K562 (cell line): ENCODE data around the gene RFLNA. TPM values are rescaled to one million over a fixed set of nuclear protein-coding genes. Genes with fewer than 3 reads are reported as not detected.

Source experiments
- ATAC-seq: fragments of 200-7000 bp; cut with Tn5 transposase; 3 replicates; pipeline ENCODE4 v1.9.1; 2020; ENCODE audit warnings: moderate library complexity
- BruUV-seq: library from RNA; stranded (reverse); fragments of 400-500 nt; replicated peaks from 2 replicates; lab custom pipeline; 2021; lab: Mats Ljungman, UMichigan
- CTCF ChIA-PET: fragments of 300-600 bp; formaldehyde crosslinking; extraction: SDS; loops from one replicate; lab custom pipeline; 2021; ENCODE audit warnings: low intra/inter-chr PET ratio; lab: Yijun Ruan, JAX
- POLR2A ChIA-PET: fragments of 300-600, 350-650 bp; sonication (Branson Sonifier 250); formaldehyde crosslinking; extraction: SDS; loops from one replicate; lab custom pipeline; 2021; ENCODE audit warnings: antibody characterized with exemption, inconsistent platforms; lab: Yijun Ruan, JAX
- DNase-seq, 4 experiments: peaks; one replicate each; pipeline versions ENCODE4 v3.0.0 to v3.0.0-alpha.2; 2011 to 2018; ENCODE audit warnings: low spot score in 3 of 4, mixed read lengths in 3 of 4; ENCODE audit errors: extremely low read depth in 1 of 4
- FAIRE-seq: peaks from 2 replicates; lab custom pipeline; 2011; peaks lifted over from hg19 to GRCh38; lab: Jason Lieb, UNC
- H2AFZ ChIP-seq: 2 replicates; pipeline ENCODE4 v1.6.0; 2011; ENCODE audit warnings: low read depth, low read length, control low read depth, inconsistent platforms
- H3K27ac ChIP-seq: fragments of 200-600 bp; 3 replicates; pipeline ENCODE4 v1.8.0; 2011; ENCODE audit warnings: low read depth, mild to moderate bottlenecking, control low read depth, inconsistent platforms, low read length, moderate library complexity, mixed read lengths; ENCODE audit errors: extremely low read depth
- H3K27me3 ChIP-seq, 2 experiments: fragments of 300-600 bp in 1 of 2; 2 replicates in 1 of 2; 3 replicates in 1 of 2; pipeline versions ENCODE4 v1.6.0 to v1.8.0; 2011; ENCODE audit warnings: inconsistent platforms in 2 of 2, low read length in 2 of 2, mild to moderate bottlenecking in 1 of 2, mixed read lengths in 1 of 2, moderate library complexity in 1 of 2; ENCODE audit not compliant: control insufficient read depth in 2 of 2, insufficient read depth in 2 of 2
- H3K36me3 ChIP-seq: fragments of 300-600 bp; 3 replicates; pipeline ENCODE4 v1.8.0; 2011; ENCODE audit warnings: mild to moderate bottlenecking, low read length, inconsistent platforms; ENCODE audit not compliant: control insufficient read depth, insufficient read depth
- H3K4me1 ChIP-seq, 2 experiments: fragments of 200-600 bp in 1 of 2; replicated peaks in 1 of 2; 2 replicates in 1 of 2; 3 replicates in 1 of 2; pipeline versions ENCODE4 v1.5.1 to v1.8.0; 2011; ENCODE audit warnings: inconsistent platforms in 2 of 2, low read length in 2 of 2, mild to moderate bottlenecking in 1 of 2, mixed read lengths in 1 of 2, moderate library complexity in 1 of 2; ENCODE audit not compliant: control insufficient read depth in 2 of 2, insufficient read depth in 2 of 2
- H3K4me2 ChIP-seq: 2 replicates; pipeline ENCODE4 v1.6.1; 2011; ENCODE audit warnings: low read length, control low read depth, inconsistent platforms, mixed read lengths; ENCODE audit not compliant: insufficient read depth
- H3K4me3 ChIP-seq: fragments of 200-600 bp; sonication (generic), shearing (Covaris generic); 2 replicates; pipeline ENCODE4 v1.5.1; 2016; ENCODE audit warnings: control low read depth, inconsistent platforms
- H3K79me2 ChIP-seq: fragments of 200-600 bp; 3 replicates; pipeline ENCODE4 v1.8.0; 2011; ENCODE audit warnings: low read length, inconsistent platforms; ENCODE audit not compliant: control insufficient read depth, insufficient read depth
- H3K9ac ChIP-seq, 2 experiments: 2 replicates each; pipeline versions ENCODE4 v1.6.0 to v1.6.1; 2011; ENCODE audit warnings: low read depth in 2 of 2, low read length in 2 of 2, control low read depth in 1 of 2, inconsistent platforms in 1 of 2, mild to moderate bottlenecking in 1 of 2, mixed read lengths in 1 of 2; ENCODE audit not compliant: insufficient read depth in 1 of 2
- H3K9me1 ChIP-seq: one replicate; pipeline ENCODE4 v1.6.0; 2011; ENCODE audit warnings: inconsistent platforms, mild to moderate bottlenecking, low read length, moderate library complexity; ENCODE audit not compliant: control insufficient read depth, insufficient read depth
- H3K9me3 ChIP-seq: replicated peaks from 2 replicates; pipeline ENCODE4 v1.5.1; 2011; ENCODE audit warnings: low read depth, low read length, inconsistent platforms; ENCODE audit not compliant: control insufficient read depth, insufficient read depth
- H4K20me1 ChIP-seq: replicated peaks from 2 replicates; pipeline ENCODE4 v1.6.1; 2011; ENCODE audit warnings: low read length, inconsistent platforms, mixed read lengths; ENCODE audit not compliant: control insufficient read depth, insufficient read depth
- ESRRA ChIP-seq: fragments of 450-650 bp; IDR thresholded peaks from 2 replicates; pipeline ENCODE4 v1.6.1; 2014; ENCODE audit warnings: low read depth, mild to moderate bottlenecking, moderate library complexity, borderline replicate concordance
- FOXK2 ChIP-seq, 2 experiments: fragments of 450-650 bp; IDR thresholded peaks in 1 of 2; conservative IDR thresholded peaks in 1 of 2; 2 replicates each; pipeline ENCODE4 v1.6.1; 2016; ENCODE audit warnings: low read depth in 2 of 2, mild to moderate bottlenecking in 1 of 2
- HNRNPL ChIP-seq: fragments of 200-400 bp; formaldehyde crosslinking; IDR thresholded peaks from 2 replicates; pipeline ENCODE4 v1.6.1; 2017; ENCODE audit warnings: low read depth, mild to moderate bottlenecking, low read length
- L3MBTL2 ChIP-seq: fragments of 450-650 bp; IDR thresholded peaks from 2 replicates; pipeline ENCODE4 v1.6.1; 2016; ENCODE audit warnings: mild to moderate bottlenecking, moderate library complexity
- MAZ ChIP-seq, 2 experiments: fragments of 450-650 bp in 1 of 2; sonication (generic) in 1 of 2; formaldehyde crosslinking; IDR thresholded peaks in 1 of 2; conservative IDR thresholded peaks in 1 of 2; 2 replicates each; pipeline versions ENCODE4 v1.4.0 to v1.5.0; 2020; ENCODE audit warnings: mild to moderate bottlenecking in 1 of 2, missing genetic modification reagents in 1 of 2
- MYC ChIP-seq, 2 experiments: fragments of 250-450 bp in 1 of 2; sonication (Bioruptor Pico) in 1 of 2; IDR thresholded peaks; 2 replicates each; pipeline versions ENCODE4 v1.5.1 to v1.6.1; 2012 to 2021; ENCODE audit warnings: low read depth in 2 of 2, borderline replicate concordance in 1 of 2, improper control_type of control experiment in 1 of 2, low read length in 1 of 2, mild to moderate bottlenecking in 1 of 2, moderate library complexity in 1 of 2
- NFYB ChIP-seq: IDR thresholded peaks from 2 replicates; pipeline ENCODE4 v1.6.1; 2011; ENCODE audit warnings: mild to moderate bottlenecking, moderate library complexity; ENCODE audit not compliant: insufficient read length; ENCODE audit errors: extremely low read depth
- NRF1 ChIP-seq, 2 experiments: fragments of 450-650 bp; IDR thresholded peaks in 1 of 2; conservative IDR thresholded peaks in 1 of 2; 2 replicates each; pipeline ENCODE4 v1.6.1; 2014; ENCODE audit warnings: mild to moderate bottlenecking in 2 of 2
- RAD51 ChIP-seq: fragments of 450-650 bp; IDR thresholded peaks from 2 replicates; pipeline ENCODE4 v1.7.1; 2016; ENCODE audit warnings: low read depth, mild to moderate bottlenecking, borderline replicate concordance
- STAG1 ChIP-seq: sonication (generic); formaldehyde crosslinking; IDR thresholded peaks from 2 replicates; pipeline ENCODE4 v1.5.0; 2020; ENCODE audit warnings: missing genetic modification reagents, borderline replicate concordance
- TOE1 ChIP-seq, 2 experiments: fragments of 450-650 bp in 1 of 2; sonication (generic) in 1 of 2; formaldehyde crosslinking in 1 of 2; IDR thresholded peaks; 2 replicates each; pipeline versions ENCODE4 v1.7.1 to v1.8.0; 2016 to 2022; ENCODE audit warnings: borderline replicate concordance in 2 of 2, mild to moderate bottlenecking in 2 of 2, antibody characterized with exemption in 1 of 2, inconsistent platforms in 1 of 2, low read depth in 1 of 2, missing genetic modification reagents in 1 of 2, moderate library complexity in 1 of 2
- ZNF408 ChIP-seq: fragments of 250-450 bp; sonication (Bioruptor Pico); IDR thresholded peaks from 2 replicates; pipeline ENCODE4 v1.4.0; 2020; ENCODE audit warnings: low read depth, mild to moderate bottlenecking, moderate library complexity
- WGBS: fragments of 100-300 bp; shearing (Covaris generic); methylation state at CpG from one replicate; pipeline ENCODE4 v1.1.6; 2016; ENCODE audit warnings: low coverage, mixed read lengths; ENCODE audit not compliant: insufficient coverage; ENCODE audit errors: missing lambda C conversion rate; 5-methylcytosine and 5-hydroxymethylcytosine counted together
- in situ Hi-C: fragments of 300-500 bp; cut with MboI; formaldehyde crosslinking; loops from 4 replicates; pipeline ENCODE4 v1.15.0; 2018; ENCODE audit warnings: inconsistent platforms, mixed read lengths
- intact Hi-C: fragments of 100-400 bp; cut with micrococcal nuclease; formaldehyde crosslinking; loops from 2 replicates; pipeline ENCODE4 v1.14.2; 2022
- polyA plus RNA-seq, 8 experiments: library from polyadenylated mRNA; depleted of rRNA in 4 of 8; stranded (reverse) in 5 of 8; unstranded in 3 of 8; fragments of >200 nt; fragmentation: Nextera tagmentation in 2 of 8; fragmentation: Illumina TruSeq in 1 of 8; extraction: Ambion mirVana in 2 of 8; extraction: Trizol in 1 of 8; gene quantifications; 2 replicates each; pipeline versions ENCODE4 v1.2.1 to v1.2.3, GENCODE V29; 2011 to 2014; ENCODE audit warnings: inconsistent platforms in 1 of 8, missing spikeins in 1 of 8
- total RNA-seq, 7 experiments: library from RNA; depleted of rRNA in 6 of 7; stranded (reverse); fragments of >200 nt in 6 of 7; fragmentation: Illumina TruSeq in 2 of 7; extraction: Trizol in 2 of 7; gene quantifications; 2 replicates each; pipeline versions ENCODE4 v1.2.1 to v1.2.3, GENCODE V29; 2011 to 2021; ENCODE audit warnings: low replicate concordance in 1 of 7
- TF ChIP-seq, protein P1 (sequence below): sonication (generic); formaldehyde crosslinking; IDR thresholded peaks from 2 replicates; pipeline ENCODE4 v1.8.0; 2022; ENCODE audit warnings: missing genetic modification reagents, mild to moderate bottlenecking, moderate library complexity, borderline replicate concordance
- TF ChIP-seq, protein P2 (sequence below): fragments of 450-650 bp; IDR thresholded peaks from 2 replicates; pipeline ENCODE4 v1.6.1; 2016; ENCODE audit warnings: low read depth, mild to moderate bottlenecking, moderate library complexity
- TF ChIP-seq, protein P3 (sequence below): sonication (generic); formaldehyde crosslinking; IDR thresholded peaks from 2 replicates; pipeline ENCODE4 v1.8.0; 2022; ENCODE audit warnings: mild to moderate bottlenecking, missing genetic modification reagents
- TF ChIP-seq, protein P4 (sequence below): sonication (generic); IDR thresholded peaks from 2 replicates; pipeline ENCODE4 v1.6.1; 2016

Gene RFLNA
- total and polyA plus RNA-seq, 9 of the 15 experiments (the other 6 are each of a cell fraction or from before 2014, with no cell fraction given), result not detected

DNA sequence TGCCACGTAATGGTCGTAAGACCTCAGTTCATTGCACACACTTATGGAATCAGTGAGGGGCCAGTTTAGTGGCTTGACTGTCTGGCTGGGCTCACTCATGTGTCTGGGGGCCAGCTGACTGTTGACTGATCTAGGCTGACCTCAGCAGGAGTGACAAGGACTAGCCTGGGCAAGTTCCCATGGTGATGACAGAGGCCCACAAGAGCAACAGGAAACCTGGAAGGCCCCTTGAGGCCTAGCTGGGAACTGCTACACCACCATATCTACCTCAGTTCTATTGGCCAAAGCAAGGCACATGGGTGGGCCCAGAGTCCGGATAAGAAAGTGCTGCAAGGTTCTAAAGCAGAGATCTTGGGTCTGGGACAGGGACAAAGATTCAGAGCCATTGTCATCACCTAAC lies 21.3 kb upstream of the RFLNA start:
- in situ Hi-C loops (no loop called here), intact Hi-C loops (no loop called here)
- Histone ChIP-seq H3K9me1 (no peaks in the 10 kb centered on the region), H3K79me2 (no peaks in the 10 kb centered on the region), H3K9ac (no peak overlapping the region), H3K9me3 (no peaks in the 10 kb centered on the region), H3K36me3 (no peaks in the 10 kb centered on the region), H4K20me1 (no peaks in the 10 kb centered on the region), H3K27me3 (peaks cover 10 to 49% of the 10 kb centered on the region in 2 experiments; a peak in 4 of 5 replicates), H3K4me3 (no peak overlapping the region), H3K4me1 (peaks cover 0 to 2% of the 10 kb centered on the region in 2 experiments; a peak in 2 of 5 replicates), H3K4me2 (no peak overlapping the region), H2AFZ (peak overlapping the region; percentile 78), H3K27ac (no peak overlapping the region)
- POLR2A ChIA-PET, result interaction anchor here (0.7 to 1.0 kb wide), 2 partner anchors 8 to 77 kb away, joined by 4 to 5 read pairs; no protein-coding TSS in a partner anchor
- peak; percentile 100 for ATAC-seq
- 65% methylated on average over 3 of the region's 3 CpGs for WGBS
- BruUV-seq, result no TSS peak
- peak; percentile 99 for FAIRE-seq
- CTCF ChIA-PET, result no interaction called here
- DNase-seq, result peak; percentile 82 to 90 (median 85)
- TF ChIP-seq STAG1 (no peak), HNRNPL (no peak), ZNF408 (CRISPR knock-in tag) (no peak), TOE1 (IDR thresholded peaks at IDR 0.05; ENCODE audit: borderline replicate concordance) (no peak), TOE1 (CRISPR knock-in tag; IDR thresholded peaks at IDR 0.05; ENCODE audit: borderline replicate concordance, low read depth) (no peak), NRF1 (conservative IDR thresholded peaks at IDR 0.05 in 1 of 2, IDR thresholded peaks at IDR 0.05 in 1 of 2) (peak; percentile 47 to 61; a peak in 3 of 4 replicates), MYC (IDR thresholded peaks at IDR 0.05; ENCODE audit: low read depth, low read length) (0 out of 2 replicates have a peak, but pooled peaks have one; percentile 29), MYC (CRISPR knock-in tag; IDR thresholded peaks at IDR 0.05; ENCODE audit: borderline replicate concordance, low read depth) (no peak), FOXK2 (conservative IDR thresholded peaks at IDR 0.05 in 1 of 2, IDR thresholded peaks at IDR 0.05 in 1 of 2; ENCODE audit: low read depth in 2 of 2) (0 out of 4 replicates have a peak, but pooled peaks have one; percentile 31 to 54), NFYB (peak; percentile 29), RAD51 (peak; percentile 70), MAZ (CRISPR knock-in tag; conservative IDR thresholded peaks at IDR 0.05 in 1 of 2, IDR thresholded peaks at IDR 0.05 in 1 of 2) (peak in 1 of 2 experiments; percentile 25; a peak in 1 of 4 replicates), ESRRA (peak; percentile 74; the same call in 1 of the 2 replicates), L3MBTL2 (peak; percentile 21; the same call in 1 of the 2 replicates)
- TF ChIP-seq, protein P1, sequence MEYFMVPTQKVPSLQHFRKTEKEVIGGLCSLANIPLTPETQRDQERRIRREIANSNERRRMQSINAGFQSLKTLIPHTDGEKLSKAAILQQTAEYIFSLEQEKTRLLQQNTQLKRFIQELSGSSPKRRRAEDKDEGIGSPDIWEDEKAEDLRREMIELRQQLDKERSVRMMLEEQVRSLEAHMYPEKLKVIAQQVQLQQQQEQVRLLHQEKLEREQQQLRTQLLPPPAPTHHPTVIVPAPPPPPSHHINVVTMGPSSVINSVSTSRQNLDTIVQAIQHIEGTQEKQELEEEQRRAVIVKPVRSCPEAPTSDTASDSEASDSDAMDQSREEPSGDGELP (CRISPR knock-in tag), result peak; percentile 91
- TF ChIP-seq, protein P2, sequence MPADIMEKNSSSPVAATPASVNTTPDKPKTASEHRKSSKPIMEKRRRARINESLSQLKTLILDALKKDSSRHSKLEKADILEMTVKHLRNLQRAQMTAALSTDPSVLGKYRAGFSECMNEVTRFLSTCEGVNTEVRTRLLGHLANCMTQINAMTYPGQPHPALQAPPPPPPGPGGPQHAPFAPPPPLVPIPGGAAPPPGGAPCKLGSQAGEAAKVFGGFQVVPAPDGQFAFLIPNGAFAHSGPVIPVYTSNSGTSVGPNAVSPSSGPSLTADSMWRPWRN, result no peak
- TF ChIP-seq, protein P3, sequence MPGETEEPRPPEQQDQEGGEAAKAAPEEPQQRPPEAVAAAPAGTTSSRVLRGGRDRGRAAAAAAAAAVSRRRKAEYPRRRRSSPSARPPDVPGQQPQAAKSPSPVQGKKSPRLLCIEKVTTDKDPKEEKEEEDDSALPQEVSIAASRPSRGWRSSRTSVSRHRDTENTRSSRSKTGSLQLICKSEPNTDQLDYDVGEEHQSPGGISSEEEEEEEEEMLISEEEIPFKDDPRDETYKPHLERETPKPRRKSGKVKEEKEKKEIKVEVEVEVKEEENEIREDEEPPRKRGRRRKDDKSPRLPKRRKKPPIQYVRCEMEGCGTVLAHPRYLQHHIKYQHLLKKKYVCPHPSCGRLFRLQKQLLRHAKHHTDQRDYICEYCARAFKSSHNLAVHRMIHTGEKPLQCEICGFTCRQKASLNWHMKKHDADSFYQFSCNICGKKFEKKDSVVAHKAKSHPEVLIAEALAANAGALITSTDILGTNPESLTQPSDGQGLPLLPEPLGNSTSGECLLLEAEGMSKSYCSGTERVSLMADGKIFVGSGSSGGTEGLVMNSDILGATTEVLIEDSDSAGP (CRISPR knock-in tag), result no peak
- TF ChIP-seq, protein P4, sequence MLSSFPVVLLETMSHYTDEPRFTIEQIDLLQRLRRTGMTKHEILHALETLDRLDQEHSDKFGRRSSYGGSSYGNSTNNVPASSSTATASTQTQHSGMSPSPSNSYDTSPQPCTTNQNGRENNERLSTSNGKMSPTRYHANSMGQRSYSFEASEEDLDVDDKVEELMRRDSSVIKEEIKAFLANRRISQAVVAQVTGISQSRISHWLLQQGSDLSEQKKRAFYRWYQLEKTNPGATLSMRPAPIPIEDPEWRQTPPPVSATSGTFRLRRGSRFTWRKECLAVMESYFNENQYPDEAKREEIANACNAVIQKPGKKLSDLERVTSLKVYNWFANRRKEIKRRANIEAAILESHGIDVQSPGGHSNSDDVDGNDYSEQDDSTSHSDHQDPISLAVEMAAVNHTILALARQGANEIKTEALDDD, result peak; percentile 52
